HG03571 (cell line): Measurements from ENCODE around the gene HOXB5.

Experiments
- ATAC-seq: cut with Tn5 transposase; IDR thresholded peaks from one replicate; pipeline ENCODE4 v1.9.1; 2021; ENCODE audit not compliant: unreplicated experiment

The HOXB5 gene

DNA sequence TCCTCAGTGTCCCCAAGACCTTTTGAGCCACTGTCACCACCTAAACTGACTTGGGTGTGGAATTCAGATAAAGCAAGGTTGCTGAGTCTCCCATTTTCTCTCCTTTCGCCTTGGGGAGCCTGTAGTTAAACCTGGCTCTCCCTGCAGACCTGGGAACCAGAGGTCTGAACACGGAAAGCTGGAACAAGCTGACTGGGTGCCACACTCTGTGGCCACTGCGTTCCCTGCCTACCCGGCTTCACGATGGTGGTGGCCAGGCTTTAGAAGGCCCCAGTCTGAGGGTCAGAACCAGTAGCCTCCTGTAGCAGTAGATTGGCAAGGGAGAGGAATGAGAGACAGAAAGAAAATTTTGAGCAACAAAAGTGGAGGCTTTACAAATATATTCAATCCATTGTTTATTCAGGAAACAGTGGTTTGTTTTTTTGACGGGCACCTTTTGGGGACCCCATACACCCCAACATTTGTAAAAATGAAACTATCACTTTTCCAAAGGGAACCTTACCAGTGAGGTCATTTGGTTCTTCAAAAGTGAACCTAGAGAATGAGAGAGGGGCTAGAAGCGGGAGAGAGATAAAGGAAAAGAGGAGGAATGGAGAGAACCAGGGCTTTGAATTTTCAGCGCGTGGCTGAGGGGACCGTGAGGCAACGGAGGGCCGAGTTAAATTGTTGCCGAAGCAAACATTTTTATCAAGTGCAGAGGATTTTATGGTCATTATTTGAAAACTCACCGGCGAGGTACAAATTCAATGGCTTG lies 23.3 kb upstream of the HOXB5 start:
- no peak for ATAC-seq

GRCh38 chr17:48615963-48616716 lies 22.6 kb upstream of the HOXB5 start:
- ATAC-seq, result no peak

- ATAC-seq, result no peak
Observed at GRCh38 chr17:48615047-48615962, 21.7 kb upstream of the HOXB5 start, which contains the start of gene HOXB8. Gene HOXB8, minus strand, starts transcription at chr17:48615292. Its CDS starts 588 bp downstream, at chr17:48614704.

GRCh38 chr17:48613862-48614694 lies 20.5 kb upstream of the HOXB5 start:
- ATAC-seq, result no peak

DNA sequence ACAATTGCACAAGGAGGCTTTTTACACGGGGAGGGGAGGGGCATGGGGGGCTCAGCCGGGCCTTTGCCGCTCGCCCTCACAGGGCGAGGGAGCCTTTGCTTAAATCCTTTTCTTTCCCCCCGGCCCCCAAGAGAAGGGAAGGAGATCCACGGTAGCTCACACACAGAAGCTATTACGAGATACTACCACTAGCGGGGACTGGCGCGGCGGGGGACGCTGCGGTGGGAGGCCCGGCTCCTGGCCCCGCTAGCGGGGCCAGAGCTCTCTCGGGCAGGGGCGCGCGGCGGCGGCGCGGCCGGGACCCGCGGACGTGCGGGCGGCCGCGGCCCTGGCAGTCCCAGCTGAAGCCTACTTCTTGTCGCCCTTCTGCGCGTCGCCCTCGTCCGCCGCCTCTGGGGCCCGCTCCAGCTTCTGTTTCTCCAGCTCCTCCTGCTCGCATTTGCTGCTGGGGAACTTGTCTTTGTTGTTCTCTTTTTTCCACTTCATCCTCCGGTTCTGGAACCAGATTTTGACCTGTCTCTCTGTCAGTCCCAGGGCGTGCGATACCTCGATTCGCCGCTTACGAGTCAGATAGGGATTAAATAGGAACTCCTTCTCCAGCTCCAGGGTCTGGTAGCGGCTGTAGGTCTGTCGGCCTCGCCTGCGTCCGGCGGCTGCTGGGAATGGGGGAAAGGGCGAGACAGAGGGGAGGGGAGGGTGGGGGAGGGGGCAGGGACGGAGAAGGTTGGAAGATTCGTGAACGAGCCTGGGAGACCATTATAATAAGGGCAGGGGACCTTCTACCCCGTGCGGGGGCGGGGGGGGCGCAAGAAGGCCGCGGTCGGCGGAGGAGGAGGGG lies 19.5 kb upstream of the HOXB5 start:
- no peak for ATAC-seq

GRCh38 chr17:48612456-48612853 lies 18.9 kb upstream of the HOXB5 start:
- no peak for ATAC-seq

- ATAC-seq, result no peak
Observed at GRCh38 chr17:48611681-48612455, 18.3 kb upstream of the HOXB5 start.

- ATAC-seq, result no peak
Observed at GRCh38 chr17:48611213-48611612, 17.6 kb upstream of the HOXB5 start.

DNA sequence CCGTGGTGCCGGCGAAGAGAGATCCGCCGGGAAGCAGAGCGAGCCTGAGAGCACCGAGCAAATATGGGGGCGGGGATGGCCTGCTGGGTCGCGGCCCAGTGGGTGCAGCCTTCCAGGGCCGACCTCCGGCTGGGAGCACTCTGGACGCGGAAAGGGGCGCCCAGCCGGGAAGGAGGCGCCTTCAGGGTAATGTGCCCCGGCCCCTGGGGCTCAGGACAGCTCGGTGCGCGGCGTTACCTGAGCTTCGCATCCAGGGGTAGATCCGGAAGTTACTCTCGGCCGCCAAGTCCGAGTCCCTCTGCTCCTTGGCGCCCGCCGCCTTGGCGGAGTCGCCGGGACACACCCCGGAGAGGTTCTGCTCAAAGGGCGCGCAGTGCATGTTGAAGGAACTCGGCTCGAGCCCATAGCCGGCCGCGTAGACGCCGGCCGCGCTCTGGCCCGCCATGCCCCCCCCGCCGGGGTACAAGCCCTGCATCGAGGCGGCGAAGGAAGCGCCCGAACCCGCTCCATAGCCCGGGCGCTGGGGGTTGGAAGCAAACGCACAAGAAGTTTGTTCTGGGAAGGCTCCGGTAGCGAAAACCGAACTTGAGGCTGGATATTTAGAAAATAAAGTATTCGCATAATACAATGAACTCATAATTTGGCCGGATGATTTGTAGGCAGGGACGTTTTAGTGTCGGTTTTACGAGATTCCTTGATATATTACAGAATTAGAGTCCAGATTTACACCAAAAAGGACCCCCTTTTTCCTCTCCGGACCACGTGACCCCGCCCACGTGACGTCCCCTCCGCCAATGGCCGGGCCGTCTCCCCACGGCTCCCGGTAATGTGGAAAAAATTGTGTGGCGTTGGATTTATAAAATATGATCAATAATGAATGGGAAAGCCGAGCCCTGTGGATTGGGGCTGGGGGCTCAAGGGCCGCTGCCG lies 17.0 kb upstream of the HOXB5 start, which contains the start of gene HOXB7:
Gene HOXB7 (minus strand): TSS at position 736 of the 930 bp plus-strand sequence. CDS start 99 bp downstream, at position 637.
- ATAC-seq, result no peak

GRCh38 chr17:48609759-48610281 lies 16.2 kb upstream of the HOXB5 start:
- ATAC-seq, result no peak

DNA sequence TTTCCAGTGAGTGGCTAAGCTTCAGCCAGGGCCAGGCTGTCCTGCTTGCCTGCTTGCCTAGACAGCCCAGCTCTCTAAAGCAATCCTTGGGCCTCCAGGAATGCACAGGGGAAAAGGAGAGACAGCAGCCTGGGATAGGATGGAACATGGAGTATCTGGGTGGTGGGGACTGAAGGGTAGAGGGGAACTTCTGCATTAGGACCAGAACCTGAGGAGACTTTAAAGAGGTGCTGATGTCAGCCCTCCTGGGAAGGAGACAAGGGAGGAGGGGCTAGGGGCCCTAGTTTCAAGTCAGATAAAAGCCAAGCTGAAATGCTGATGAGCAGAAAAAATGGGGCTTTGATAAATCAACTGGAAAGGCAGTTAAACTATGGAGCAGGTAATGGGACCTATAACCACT lies 15.5 kb upstream of the HOXB5 start:
- ATAC-seq, result no peak

GRCh38 chr17:48608494-48608834 lies 14.9 kb upstream of the HOXB5 start:
- no peak for ATAC-seq

DNA sequence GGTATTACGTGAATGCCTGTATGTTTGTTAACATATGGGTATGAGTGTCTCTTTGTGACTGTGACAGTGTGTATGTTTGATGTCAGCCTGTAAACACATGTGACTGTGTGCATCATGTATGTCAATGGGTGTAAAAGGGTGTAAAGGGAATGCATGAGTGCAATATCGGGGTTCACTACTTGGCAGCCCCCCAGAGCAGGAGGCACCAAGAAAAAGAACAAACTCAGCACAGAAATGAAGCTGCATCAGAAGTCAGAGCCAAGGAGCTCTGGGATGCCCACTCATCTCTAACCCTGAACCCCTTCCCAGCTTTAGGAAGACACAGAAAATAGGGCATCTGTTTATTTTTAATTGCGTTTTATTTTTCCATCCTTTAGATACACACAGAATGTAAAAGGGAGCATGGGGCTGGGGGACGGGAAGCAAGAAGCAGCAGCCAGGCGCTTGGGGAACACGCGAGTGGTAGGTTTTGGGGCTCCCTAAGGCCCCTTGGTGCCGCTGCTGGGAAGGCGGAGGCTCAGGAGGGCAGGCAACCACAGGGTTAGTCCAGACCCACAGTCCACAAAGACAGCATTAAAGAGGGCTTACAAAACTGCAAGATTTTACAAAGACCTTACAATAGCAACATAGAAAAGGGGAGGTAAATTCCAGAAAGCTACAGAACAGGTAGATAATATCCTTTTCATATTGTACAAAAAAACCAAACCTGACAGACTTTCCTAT lies 13.5 kb upstream of the HOXB5 start:
- no peak for ATAC-seq

DNA sequence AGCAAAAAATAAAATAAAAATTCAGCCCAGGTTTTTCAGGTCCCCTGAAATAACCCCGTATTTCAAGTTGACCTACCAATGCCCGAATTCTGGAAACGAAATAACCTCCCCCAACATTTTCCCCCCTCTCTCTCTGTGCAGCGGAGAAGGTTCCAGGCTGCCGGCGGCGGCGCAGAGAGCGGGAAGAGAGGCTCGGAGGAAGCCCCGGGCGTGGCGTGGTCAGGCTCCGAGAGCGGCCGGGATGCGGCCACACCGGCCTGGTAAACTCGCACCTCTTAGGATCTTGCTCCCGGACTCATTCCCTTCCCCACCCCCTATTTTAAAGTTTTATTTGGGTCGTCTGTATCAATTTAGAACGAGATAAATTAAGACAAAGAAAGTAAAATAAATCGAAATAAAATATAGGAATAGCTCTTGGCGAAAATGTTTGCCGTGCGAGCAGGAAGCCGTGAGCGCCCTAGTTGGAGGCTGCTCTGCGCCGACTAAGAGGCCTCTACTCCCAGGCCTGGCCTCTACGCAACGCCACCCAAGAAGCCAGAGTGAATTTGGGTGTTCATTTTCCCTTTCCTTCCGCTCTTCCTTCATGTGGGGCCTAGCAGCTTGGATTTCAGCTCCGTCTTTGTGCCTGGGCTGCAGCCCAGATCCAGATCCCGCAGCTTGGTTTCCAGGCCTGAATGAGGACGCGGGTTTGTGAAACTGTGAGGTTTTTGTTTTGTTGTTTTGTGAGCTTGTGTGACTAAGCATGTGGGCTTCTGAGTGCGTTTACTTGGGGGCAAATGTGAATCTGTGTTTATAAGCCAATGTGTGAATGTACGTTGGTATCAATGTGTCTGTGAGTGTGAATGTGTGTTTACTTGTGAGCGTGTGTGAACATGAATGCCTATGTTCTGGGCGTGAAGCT lies 12.7 kb upstream of the HOXB5 start:
- no peak for ATAC-seq

GRCh38 chr17:48605409-48605919 lies 11.9 kb upstream of the HOXB5 start:
- ATAC-seq, result no peak
